Neuronal stem cell (in vitro differentiated cells): ENCODE measurements around the gene LRP1B.

Experiments used
- DNase-seq: peaks from one replicate; pipeline ENCODE4 v3.0.0-alpha.2; 2013; ENCODE audit warnings: low spot score
- H2AFZ ChIP-seq: one replicate; pipeline ENCODE4 v1.6.1; 2013; ENCODE audit warnings: mild to moderate bottlenecking, low read length, inconsistent platforms
- H2AK5ac ChIP-seq: 2 replicates; pipeline ENCODE4 v1.6.1; 2013; ENCODE audit warnings: low read depth, mild to moderate bottlenecking, inconsistent platforms, low read length, moderate library complexity, mixed read lengths
- H2BK120ac ChIP-seq: 2 replicates; pipeline ENCODE4 v1.6.1; 2013; ENCODE audit warnings: low read depth, mild to moderate bottlenecking, inconsistent platforms, low read length, moderate library complexity, mixed read lengths
- H2BK12ac ChIP-seq: one replicate; pipeline ENCODE4 v1.6.1; 2013; ENCODE audit warnings: low read length, inconsistent platforms
- H2BK15ac ChIP-seq: 2 replicates; pipeline ENCODE4 v1.6.1; 2013; ENCODE audit warnings: mild to moderate bottlenecking, low read length, inconsistent platforms, mixed read lengths
- H2BK5ac ChIP-seq: one replicate; pipeline ENCODE4 v1.6.1; 2013; ENCODE audit warnings: inconsistent platforms, mild to moderate bottlenecking, low read length, moderate library complexity
- H3K14ac ChIP-seq: one replicate; pipeline ENCODE4 v1.6.1; 2013; ENCODE audit warnings: low read length, inconsistent platforms
- H3K18ac ChIP-seq: 2 replicates; pipeline ENCODE4 v1.6.1; 2013; ENCODE audit warnings: low read length, inconsistent platforms
- H3K23ac ChIP-seq: 2 replicates; pipeline ENCODE4 v1.6.1; 2013; ENCODE audit warnings: low read depth, mild to moderate bottlenecking, mixed read lengths, low read length, inconsistent platforms; ENCODE audit not compliant: poor library complexity
- H3K27ac ChIP-seq: replicated peaks from 3 replicates; pipeline ENCODE4 v1.5.1; 2013; ENCODE audit warnings: low read length, inconsistent platforms
- H3K27me3 ChIP-seq, 3 experiments: 2 replicates each; pipeline ENCODE4 v1.6.1; 2013; ENCODE audit warnings: low read length in 3 of 3, mild to moderate bottlenecking in 2 of 3, inconsistent platforms in 1 of 3, low read depth in 1 of 3, mixed read lengths in 1 of 3, moderate library complexity in 1 of 3; ENCODE audit not compliant: control insufficient read depth in 3 of 3, insufficient read depth in 3 of 3
- H3K36me3 ChIP-seq, 2 donors: replicated peaks in 1 of 2; 2 replicates each; pipeline ENCODE4 v1.6.1; 2013; ENCODE audit warnings: low read length in 2 of 2; ENCODE audit not compliant: control insufficient read depth in 2 of 2, insufficient read depth in 2 of 2
- H3K4ac ChIP-seq: 2 replicates; pipeline ENCODE4 v1.6.1; 2013; ENCODE audit warnings: inconsistent platforms, mild to moderate bottlenecking, low read length, moderate library complexity
- H3K4me1 ChIP-seq, 2 donors: 1 replicate in 1 of 2; 2 replicates in 1 of 2; pipeline ENCODE4 v1.6.1; 2013; ENCODE audit warnings: low read length in 2 of 2, low read depth in 1 of 2; ENCODE audit not compliant: control insufficient read depth in 2 of 2, insufficient read depth in 1 of 2
- H3K4me2 ChIP-seq: one replicate; pipeline ENCODE4 v1.6.1; 2013; ENCODE audit warnings: mild to moderate bottlenecking, low read length, inconsistent platforms; ENCODE audit not compliant: insufficient read depth, poor library complexity, severe bottlenecking
- H3K4me3 ChIP-seq, 2 donors: 2 replicates each; pipeline ENCODE4 v1.5.1; 2013; ENCODE audit warnings: low read length in 2 of 2, mild to moderate bottlenecking in 2 of 2, inconsistent platforms in 1 of 2, moderate library complexity in 1 of 2
- H3K79me1 ChIP-seq: one replicate; pipeline ENCODE4 v1.6.1; 2013; ENCODE audit warnings: low read depth, mild to moderate bottlenecking, inconsistent platforms, low read length, moderate library complexity
- H3K9ac ChIP-seq: one replicate; pipeline ENCODE4 v1.6.1; 2013; ENCODE audit warnings: mild to moderate bottlenecking, low read depth, low read length, inconsistent platforms; ENCODE audit not compliant: poor library complexity
- H3K9me3 ChIP-seq, 2 donors: replicated peaks in 1 of 2; 2 replicates each; pipeline versions ENCODE3 to v1.6.1; 2013; ENCODE audit warnings: low read length in 2 of 2, mild to moderate bottlenecking in 2 of 2, inconsistent platforms in 1 of 2, low read depth in 1 of 2, mixed read lengths in 1 of 2, moderate library complexity in 1 of 2; ENCODE audit not compliant: control insufficient read depth in 2 of 2, insufficient read depth in 1 of 2
- H4K8ac ChIP-seq: one replicate; pipeline ENCODE4 v1.6.1; 2013; ENCODE audit warnings: low read depth, mild to moderate bottlenecking, inconsistent platforms, low read length, moderate library complexity
- H4K91ac ChIP-seq: one replicate; pipeline ENCODE4 v1.6.1; 2013; ENCODE audit warnings: low read length, low read depth, mild to moderate bottlenecking, inconsistent platforms; ENCODE audit not compliant: poor library complexity
- WGBS, 2 donors: extraction: QIAGEN DNeasy Blood & Tissue Kit; methylation state at CpG; one replicate each; pipeline ENCODE4 v1.1.7; 2013; ENCODE audit warnings: missing lambda C conversion rate in 2 of 2, mixed read lengths in 1 of 2; ENCODE audit not compliant: insufficient read length in 2 of 2, insufficient replicate concordance in 1 of 2; ENCODE audit errors: extremely low coverage in 2 of 2; 5-methylcytosine and 5-hydroxymethylcytosine counted together

Gene LRP1B

DNA sequence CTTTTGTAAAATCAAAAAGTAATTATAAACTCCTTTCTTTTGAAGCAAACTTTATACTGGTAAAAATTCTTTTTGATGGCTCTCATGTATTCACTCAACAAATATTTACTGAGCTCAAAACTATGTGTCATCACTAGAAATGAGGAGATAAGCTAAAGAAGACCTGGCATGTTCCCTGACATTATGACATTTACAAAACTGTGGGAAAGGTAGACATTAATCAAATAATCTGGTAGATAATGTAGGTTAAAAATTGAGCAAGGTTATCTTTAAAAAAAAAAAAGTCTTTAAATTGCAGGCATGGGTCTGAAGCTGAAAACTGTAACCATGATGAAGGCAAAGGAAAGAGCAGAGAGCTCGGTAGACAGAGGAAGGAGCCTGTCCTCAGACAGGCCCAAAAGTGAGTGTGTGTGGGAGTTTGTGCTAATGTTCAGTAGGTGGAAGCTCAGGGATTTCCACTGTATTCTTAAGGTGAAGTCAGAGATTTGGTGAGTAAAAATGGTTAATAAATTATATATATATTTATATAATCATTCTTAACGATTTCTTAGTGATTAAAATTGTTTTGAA, 612.9 kb downstream of the LRP1B start:
- Histone ChIP-seq H3K14ac (no peak overlapping the region), H3K27me3 (no peaks in the 10 kb centered on the region), H3K4me3 (no peak overlapping the region), H3K36me3 (no peaks in the 10 kb centered on the region), H2AFZ (no peak overlapping the region), H3K23ac (no peak overlapping the region), H3K9ac (no peak overlapping the region), H3K4me2 (no peak overlapping the region), H3K4me1 (no peaks in the 10 kb centered on the region), H4K91ac (no peak overlapping the region), H3K4ac (no peak overlapping the region), H3K79me1 (no peaks in the 10 kb centered on the region), H3K27ac (no peak overlapping the region), H2BK15ac (no peak overlapping the region), H2AK5ac (no peak overlapping the region), H3K18ac (no peak overlapping the region), H3K9me3 (no peaks in the 10 kb centered on the region), H2BK12ac (no peak overlapping the region), H2BK120ac (no peak overlapping the region), H2BK5ac (no peak overlapping the region), H4K8ac (no peak overlapping the region)
- DNase-seq = no peak
- WGBS, 2 donors = no CpG with 5 or more reads among the region's 2 CpGs

DNA sequence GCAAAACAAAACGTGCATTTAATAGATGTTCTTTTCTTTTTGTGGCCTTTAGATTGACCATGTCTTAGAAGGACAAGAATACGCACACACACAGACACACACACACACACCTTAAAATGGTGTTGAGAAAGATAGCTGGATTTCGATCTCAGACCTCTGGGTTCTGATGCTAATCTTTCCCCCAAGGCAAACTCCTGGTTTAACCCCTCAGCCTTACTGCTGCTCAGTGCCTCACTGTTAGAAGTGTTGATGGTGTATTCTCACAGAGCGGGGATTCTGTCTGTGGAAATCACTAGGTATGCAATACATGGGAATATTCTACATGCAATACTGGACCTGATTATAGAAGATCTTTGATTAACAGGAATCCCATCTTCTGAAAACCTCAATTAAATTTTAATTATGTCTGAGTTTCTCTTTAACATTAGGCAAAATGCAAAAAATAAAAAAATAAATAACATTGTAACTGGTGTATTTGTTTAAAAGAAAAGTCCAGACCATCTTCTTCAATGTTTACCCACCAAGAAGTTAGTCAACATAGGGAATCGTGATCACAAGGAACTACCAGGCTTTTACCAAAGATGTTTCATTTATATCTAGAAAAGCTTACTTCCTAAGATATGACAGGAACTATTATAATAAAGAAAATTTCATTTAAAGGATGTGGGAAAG, 613.5 kb downstream of the LRP1B start:
- Histone ChIP-seq H3K14ac (no peak overlapping the region), H3K27ac (no peak overlapping the region)

GRCh38 chr2:141515931-141516330, 614.9 kb downstream of the LRP1B start:
- no peak overlapping the region for H3K18ac ChIP-seq
- H2AFZ ChIP-seq = no peak overlapping the region
- H2BK15ac ChIP-seq = no peak overlapping the region
- H2BK12ac ChIP-seq = no peak overlapping the region
- H3K4ac ChIP-seq = no peak overlapping the region
- no peak overlapping the region for H2BK5ac ChIP-seq
- no peak overlapping the region for H3K9ac ChIP-seq
- no peaks in the 10 kb centered on the region for H3K9me3 ChIP-seq
- no peak for DNase-seq
- no peak overlapping the region for H3K4me2 ChIP-seq
- no peaks in the 10 kb centered on the region for H3K27me3 ChIP-seq
- H3K27ac ChIP-seq = no peak overlapping the region
- H3K14ac ChIP-seq = no peak overlapping the region
- H2BK120ac ChIP-seq = no peak overlapping the region
- no peak overlapping the region for H4K91ac ChIP-seq
- H3K36me3 ChIP-seq = no peaks in the 10 kb centered on the region
- no peak overlapping the region for H3K23ac ChIP-seq
- H3K4me1 ChIP-seq = no peaks in the 10 kb centered on the region
- H2AK5ac ChIP-seq = no peak overlapping the region
- H3K4me3 ChIP-seq = no peak overlapping the region
- H4K8ac ChIP-seq = no peak overlapping the region
- no peaks in the 10 kb centered on the region for H3K79me1 ChIP-seq

More for the DNA sequence above, 613.5 kb downstream of the LRP1B start:
- WGBS, 2 donors = no CpG with 5 or more reads among the region's 5 CpGs
- no peak overlapping the region for H4K8ac ChIP-seq
- H3K9ac ChIP-seq = no peak overlapping the region
- H2AFZ ChIP-seq = no peak overlapping the region
- H3K9me3 ChIP-seq = no peaks in the 10 kb centered on the region
- H2BK15ac ChIP-seq = no peak overlapping the region
- H3K23ac ChIP-seq = no peak overlapping the region
- no peak overlapping the region for H2BK5ac ChIP-seq
- no peak overlapping the region for H2BK12ac ChIP-seq
- no peak overlapping the region for H3K4ac ChIP-seq
- H3K18ac ChIP-seq = no peak overlapping the region
- H3K27me3 ChIP-seq = no peaks in the 10 kb centered on the region
- H3K4me1 ChIP-seq = no peaks in the 10 kb centered on the region
- H3K36me3 ChIP-seq = no peaks in the 10 kb centered on the region
- no peaks in the 10 kb centered on the region for H3K79me1 ChIP-seq
- H3K4me3 ChIP-seq = no peak overlapping the region
- H4K91ac ChIP-seq = no peak overlapping the region
- H3K4me2 ChIP-seq = no peak overlapping the region
- H2AK5ac ChIP-seq = no peak overlapping the region
- no peak for DNase-seq
- no peak overlapping the region for H2BK120ac ChIP-seq

GRCh38 chr2:141513853-141514252, 617.0 kb downstream of the LRP1B start:
- Histone ChIP-seq H2BK12ac (no peak overlapping the region), H3K27ac (no peak overlapping the region), H3K9ac (no peak overlapping the region), H3K9me3 (no peaks in the 10 kb centered on the region), H3K4me1 (no peaks in the 10 kb centered on the region), H3K4me2 (no peak overlapping the region), H2AFZ (no peak overlapping the region), H2AK5ac (no peak overlapping the region), H3K18ac (no peak overlapping the region), H4K91ac (no peak overlapping the region), H3K4me3 (no peak overlapping the region), H4K8ac (no peak overlapping the region), H3K23ac (no peak overlapping the region), H3K79me1 (no peaks in the 10 kb centered on the region), H2BK5ac (no peak overlapping the region), H2BK15ac (no peak overlapping the region), H2BK120ac (no peak overlapping the region), H3K36me3 (no peaks in the 10 kb centered on the region), H3K27me3 (no peaks in the 10 kb centered on the region), H3K14ac (no peak overlapping the region), H3K4ac (no peak overlapping the region)
- no CpG with 5 or more reads among the region's 2 CpGs for WGBS, 2 donors
- no peak for DNase-seq
